K562 (cell line): ENCODE results near the gene KIF25. TPM values are rescaled to one million over a fixed set of nuclear protein-coding genes. Genes with fewer than 3 reads are reported as not detected.

Experiments used
- ATAC-seq: fragments of 200-7000 bp; cut with Tn5 transposase; 3 replicates; pipeline ENCODE4 v1.9.1; 2020; ENCODE audit warnings: moderate library complexity
- BruUV-seq: library from RNA; stranded (reverse); fragments of 400-500 nt; replicated peaks from 2 replicates; lab custom pipeline; 2021; lab: Mats Ljungman, UMichigan
- CTCF ChIA-PET: fragments of 300-600 bp; formaldehyde crosslinking; extraction: SDS; loops from one replicate; lab custom pipeline; 2021; ENCODE audit warnings: low intra/inter-chr PET ratio; lab: Yijun Ruan, JAX
- POLR2A ChIA-PET: fragments of 300-600, 350-650 bp; sonication (Branson Sonifier 250); formaldehyde crosslinking; extraction: SDS; loops from one replicate; lab custom pipeline; 2021; ENCODE audit warnings: antibody characterized with exemption, inconsistent platforms; lab: Yijun Ruan, JAX
- DNase-seq, 4 experiments: peaks; one replicate each; pipeline versions ENCODE4 v3.0.0 to v3.0.0-alpha.2; 2011 to 2018; ENCODE audit warnings: low spot score in 3 of 4, mixed read lengths in 3 of 4; ENCODE audit errors: extremely low read depth in 1 of 4
- FAIRE-seq: peaks from 2 replicates; lab custom pipeline; 2011; peaks lifted over from hg19 to GRCh38; lab: Jason Lieb, UNC
- H2AFZ ChIP-seq: 2 replicates; pipeline ENCODE4 v1.6.0; 2011; ENCODE audit warnings: low read depth, low read length, control low read depth, inconsistent platforms
- H3K27ac ChIP-seq: fragments of 200-600 bp; 3 replicates; pipeline ENCODE4 v1.8.0; 2011; ENCODE audit warnings: low read depth, mild to moderate bottlenecking, control low read depth, inconsistent platforms, low read length, moderate library complexity, mixed read lengths; ENCODE audit errors: extremely low read depth
- H3K27me3 ChIP-seq, 2 experiments: fragments of 300-600 bp in 1 of 2; 2 replicates in 1 of 2; 3 replicates in 1 of 2; pipeline versions ENCODE4 v1.6.0 to v1.8.0; 2011; ENCODE audit warnings: inconsistent platforms in 2 of 2, low read length in 2 of 2, mild to moderate bottlenecking in 1 of 2, mixed read lengths in 1 of 2, moderate library complexity in 1 of 2; ENCODE audit not compliant: control insufficient read depth in 2 of 2, insufficient read depth in 2 of 2
- H3K36me3 ChIP-seq: fragments of 300-600 bp; 3 replicates; pipeline ENCODE4 v1.8.0; 2011; ENCODE audit warnings: mild to moderate bottlenecking, low read length, inconsistent platforms; ENCODE audit not compliant: control insufficient read depth, insufficient read depth
- H3K4me1 ChIP-seq, 2 experiments: fragments of 200-600 bp in 1 of 2; replicated peaks in 1 of 2; 2 replicates in 1 of 2; 3 replicates in 1 of 2; pipeline versions ENCODE4 v1.5.1 to v1.8.0; 2011; ENCODE audit warnings: inconsistent platforms in 2 of 2, low read length in 2 of 2, mild to moderate bottlenecking in 1 of 2, mixed read lengths in 1 of 2, moderate library complexity in 1 of 2; ENCODE audit not compliant: control insufficient read depth in 2 of 2, insufficient read depth in 2 of 2
- H3K4me2 ChIP-seq: 2 replicates; pipeline ENCODE4 v1.6.1; 2011; ENCODE audit warnings: low read length, control low read depth, inconsistent platforms, mixed read lengths; ENCODE audit not compliant: insufficient read depth
- H3K4me3 ChIP-seq: fragments of 200-600 bp; sonication (generic), shearing (Covaris generic); 2 replicates; pipeline ENCODE4 v1.5.1; 2016; ENCODE audit warnings: control low read depth, inconsistent platforms
- H3K79me2 ChIP-seq: fragments of 200-600 bp; 3 replicates; pipeline ENCODE4 v1.8.0; 2011; ENCODE audit warnings: low read length, inconsistent platforms; ENCODE audit not compliant: control insufficient read depth, insufficient read depth
- H3K9ac ChIP-seq, 2 experiments: 2 replicates each; pipeline versions ENCODE4 v1.6.0 to v1.6.1; 2011; ENCODE audit warnings: low read depth in 2 of 2, low read length in 2 of 2, control low read depth in 1 of 2, inconsistent platforms in 1 of 2, mild to moderate bottlenecking in 1 of 2, mixed read lengths in 1 of 2; ENCODE audit not compliant: insufficient read depth in 1 of 2
- H3K9me1 ChIP-seq: one replicate; pipeline ENCODE4 v1.6.0; 2011; ENCODE audit warnings: inconsistent platforms, mild to moderate bottlenecking, low read length, moderate library complexity; ENCODE audit not compliant: control insufficient read depth, insufficient read depth
- H3K9me3 ChIP-seq: replicated peaks from 2 replicates; pipeline ENCODE4 v1.5.1; 2011; ENCODE audit warnings: low read depth, low read length, inconsistent platforms; ENCODE audit not compliant: control insufficient read depth, insufficient read depth
- H4K20me1 ChIP-seq: replicated peaks from 2 replicates; pipeline ENCODE4 v1.6.1; 2011; ENCODE audit warnings: low read length, inconsistent platforms, mixed read lengths; ENCODE audit not compliant: control insufficient read depth, insufficient read depth
- CHD1 ChIP-seq: fragments of 200-600 bp; sonication (generic); IDR thresholded peaks from one replicate; pipeline ENCODE4 v1.6.1; 2012; ENCODE audit warnings: mild to moderate bottlenecking, moderate library complexity, low read length, inconsistent platforms
- DMBX1 ChIP-seq: fragments of 250-450 bp; sonication (Bioruptor Pico); IDR thresholded peaks from 2 replicates; pipeline ENCODE4 v1.8.0; 2022; ENCODE audit warnings: inconsistent platforms, mild to moderate bottlenecking, moderate library complexity, borderline replicate concordance
- ELF2 ChIP-seq: fragments of 250-450 bp; sonication (Bioruptor Pico); IDR thresholded peaks from 2 replicates; pipeline ENCODE4 v1.5.0; 2021; ENCODE audit warnings: mild to moderate bottlenecking
- FOXK2 ChIP-seq, 2 experiments: fragments of 450-650 bp; IDR thresholded peaks in 1 of 2; conservative IDR thresholded peaks in 1 of 2; 2 replicates each; pipeline ENCODE4 v1.6.1; 2016; ENCODE audit warnings: low read depth in 2 of 2, mild to moderate bottlenecking in 1 of 2
- ILF3 ChIP-seq: fragments of 450-650 bp; IDR thresholded peaks from 2 replicates; pipeline ENCODE4 v1.6.1; 2018; ENCODE audit warnings: antibody characterized with exemption, mild to moderate bottlenecking, moderate library complexity, borderline replicate concordance
- PHF21A ChIP-seq: fragments of 450-650 bp; IDR thresholded peaks from 2 replicates; pipeline ENCODE4 v1.6.1; 2017; ENCODE audit warnings: low read depth, borderline replicate concordance
- RBM25 ChIP-seq: fragments of 200-400 bp; formaldehyde crosslinking; IDR thresholded peaks from 2 replicates; pipeline ENCODE4 v1.6.1; 2018; ENCODE audit warnings: low read length, low read depth, moderate library complexity; ENCODE audit not compliant: severe bottlenecking
- SRSF9 ChIP-seq: fragments of 200-400 bp; formaldehyde crosslinking; IDR thresholded peaks from 2 replicates; pipeline ENCODE4 v1.6.1; 2017; ENCODE audit warnings: low read depth, low read length, borderline replicate concordance
- WGBS: fragments of 100-300 bp; shearing (Covaris generic); methylation state at CpG from one replicate; pipeline ENCODE4 v1.1.6; 2016; ENCODE audit warnings: low coverage, mixed read lengths; ENCODE audit not compliant: insufficient coverage; ENCODE audit errors: missing lambda C conversion rate; 5-methylcytosine and 5-hydroxymethylcytosine counted together
- in situ Hi-C: fragments of 300-500 bp; cut with MboI; formaldehyde crosslinking; loops from 4 replicates; pipeline ENCODE4 v1.15.0; 2018; ENCODE audit warnings: inconsistent platforms, mixed read lengths
- intact Hi-C: fragments of 100-400 bp; cut with micrococcal nuclease; formaldehyde crosslinking; loops from 2 replicates; pipeline ENCODE4 v1.14.2; 2022
- polyA plus RNA-seq, 8 experiments: library from polyadenylated mRNA; depleted of rRNA in 4 of 8; stranded (reverse) in 5 of 8; unstranded in 3 of 8; fragments of >200 nt; fragmentation: Nextera tagmentation in 2 of 8; fragmentation: Illumina TruSeq in 1 of 8; extraction: Ambion mirVana in 2 of 8; extraction: Trizol in 1 of 8; gene quantifications; 2 replicates each; pipeline versions ENCODE4 v1.2.1 to v1.2.3, GENCODE V29; 2011 to 2014; ENCODE audit warnings: inconsistent platforms in 1 of 8, missing spikeins in 1 of 8
- total RNA-seq, 7 experiments: library from RNA; depleted of rRNA in 6 of 7; stranded (reverse); fragments of >200 nt in 6 of 7; fragmentation: Illumina TruSeq in 2 of 7; extraction: Trizol in 2 of 7; gene quantifications; 2 replicates each; pipeline versions ENCODE4 v1.2.1 to v1.2.3, GENCODE V29; 2011 to 2021; ENCODE audit warnings: low replicate concordance in 1 of 7
- TF ChIP-seq, protein P1 (sequence below), 2 experiments: IDR thresholded peaks; 2 replicates each; pipeline ENCODE4 v1.6.1; 2011; ENCODE audit warnings: borderline replicate concordance in 1 of 2, control low read depth in 1 of 2, low read depth in 1 of 2, low read length in 1 of 2, mild to moderate bottlenecking in 1 of 2, mixed read lengths in 1 of 2, moderate library complexity in 1 of 2; ENCODE audit not compliant: insufficient read depth in 1 of 2, insufficient read length in 1 of 2, poor library complexity in 1 of 2, severe bottlenecking in 1 of 2; ENCODE audit errors: extremely low read depth in 1 of 2
- TF ChIP-seq, protein P2 (sequence below): fragments of 450-650 bp; IDR thresholded peaks from 2 replicates; pipeline ENCODE4 v1.6.1; 2017; ENCODE audit warnings: antibody characterized with exemption
- TF ChIP-seq, protein P3 (sequence below): fragments of 450-650 bp; IDR thresholded peaks from 2 replicates; pipeline ENCODE4 v1.6.1; 2018; ENCODE audit warnings: mild to moderate bottlenecking, low read depth; ENCODE audit not compliant: partially characterized antibody

Gene KIF25
- total and polyA plus RNA-seq, 9 of the 15 experiments (the other 6 are each of a cell fraction or from before 2014, with no cell fraction given) = 0.04 to 0.49 (median 0.23) TPM; not detected in 5

DNA sequence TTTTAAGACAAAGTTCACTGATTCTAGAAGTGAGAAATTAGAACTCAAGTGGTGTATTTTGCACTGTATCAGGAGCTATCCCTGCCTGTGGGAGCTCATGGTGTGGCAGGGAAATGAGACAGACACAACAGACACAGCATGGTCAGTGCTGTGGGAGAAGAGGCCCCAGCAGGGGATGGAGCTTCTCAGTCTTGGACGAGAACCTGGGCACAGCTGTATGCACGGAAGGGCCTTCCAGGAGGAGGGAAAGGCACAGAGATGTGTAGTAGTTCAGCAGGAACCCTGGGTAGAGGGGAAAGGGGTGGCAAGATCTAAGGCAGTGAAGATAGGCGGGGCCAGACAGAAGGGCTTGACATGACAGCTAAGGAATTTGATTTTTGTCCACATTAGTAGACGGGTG, 48.8 kb upstream of the KIF25 start:
- Histone ChIP-seq H3K27me3 (no peaks in the 10 kb centered on the region), H3K27ac (no peak overlapping the region), H3K9ac (no peak overlapping the region), H3K79me2 (no peaks in the 10 kb centered on the region), H2AFZ (no peak overlapping the region), H4K20me1 (0 out of 2 replicates have a peak, but pooled peaks cover 5% of the 10 kb centered on the region), H3K9me1 (no peaks in the 10 kb centered on the region), H3K9me3 (no peaks in the 10 kb centered on the region), H3K4me3 (no peak overlapping the region), H3K36me3 (peaks cover 90% of the 10 kb centered on the region), H3K4me1 (peaks cover 0 to 5% of the 10 kb centered on the region in 2 experiments; a peak in 1 of 5 replicates), H3K4me2 (no peak overlapping the region)
- 84% methylated on average over 4 of the region's 4 CpGs for WGBS
- DNase-seq = no peak
- in situ Hi-C loops (no loop called here), intact Hi-C loops (no loop called here)
- no peak for FAIRE-seq
- ChIA-PET POLR2A (interaction anchor here (0.6 to 1.2 kb wide), 2 partner anchors 14 to 225 kb away, joined by 3 read pairs; no protein-coding TSS in a partner anchor), CTCF (no interaction called here)
- BruUV-seq = no TSS peak
- ATAC-seq = no peak
- no peak for TF ChIP-seq DMBX1 (CRISPR knock-in tag)
- TF ChIP-seq PHF21A = no peak
- TF ChIP-seq ELF2 (CRISPR knock-in tag) = no peak
- TF ChIP-seq CHD1 = no peak
- TF ChIP-seq, protein P1, sequence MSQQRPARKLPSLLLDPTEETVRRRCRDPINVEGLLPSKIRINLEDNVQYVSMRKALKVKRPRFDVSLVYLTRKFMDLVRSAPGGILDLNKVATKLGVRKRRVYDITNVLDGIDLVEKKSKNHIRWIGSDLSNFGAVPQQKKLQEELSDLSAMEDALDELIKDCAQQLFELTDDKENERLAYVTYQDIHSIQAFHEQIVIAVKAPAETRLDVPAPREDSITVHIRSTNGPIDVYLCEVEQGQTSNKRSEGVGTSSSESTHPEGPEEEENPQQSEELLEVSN (IDR thresholded peaks at IDR 0.05; ENCODE audit: borderline replicate concordance in 1 of 2, extremely low read depth in 1 of 2, insufficient read depth in 1 of 2, insufficient read length in 1 of 2, low read depth in 1 of 2, low read length in 1 of 2, poor library complexity in 1 of 2, severe bottlenecking in 1 of 2) = no peak
- no peak for TF ChIP-seq ILF3
- no peak for TF ChIP-seq SRSF9
- TF ChIP-seq, protein P2, sequence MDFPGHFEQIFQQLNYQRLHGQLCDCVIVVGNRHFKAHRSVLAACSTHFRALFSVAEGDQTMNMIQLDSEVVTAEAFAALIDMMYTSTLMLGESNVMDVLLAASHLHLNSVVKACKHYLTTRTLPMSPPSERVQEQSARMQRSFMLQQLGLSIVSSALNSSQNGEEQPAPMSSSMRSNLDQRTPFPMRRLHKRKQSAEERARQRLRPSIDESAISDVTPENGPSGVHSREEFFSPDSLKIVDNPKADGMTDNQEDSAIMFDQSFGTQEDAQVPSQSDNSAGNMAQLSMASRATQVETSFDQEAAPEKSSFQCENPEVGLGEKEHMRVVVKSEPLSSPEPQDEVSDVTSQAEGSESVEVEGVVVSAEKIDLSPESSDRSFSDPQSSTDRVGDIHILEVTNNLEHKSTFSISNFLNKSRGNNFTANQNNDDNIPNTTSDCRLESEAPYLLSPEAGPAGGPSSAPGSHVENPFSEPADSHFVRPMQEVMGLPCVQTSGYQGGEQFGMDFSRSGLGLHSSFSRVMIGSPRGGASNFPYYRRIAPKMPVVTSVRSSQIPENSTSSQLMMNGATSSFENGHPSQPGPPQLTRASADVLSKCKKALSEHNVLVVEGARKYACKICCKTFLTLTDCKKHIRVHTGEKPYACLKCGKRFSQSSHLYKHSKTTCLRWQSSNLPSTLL = no peak
- TF ChIP-seq, protein P3, sequence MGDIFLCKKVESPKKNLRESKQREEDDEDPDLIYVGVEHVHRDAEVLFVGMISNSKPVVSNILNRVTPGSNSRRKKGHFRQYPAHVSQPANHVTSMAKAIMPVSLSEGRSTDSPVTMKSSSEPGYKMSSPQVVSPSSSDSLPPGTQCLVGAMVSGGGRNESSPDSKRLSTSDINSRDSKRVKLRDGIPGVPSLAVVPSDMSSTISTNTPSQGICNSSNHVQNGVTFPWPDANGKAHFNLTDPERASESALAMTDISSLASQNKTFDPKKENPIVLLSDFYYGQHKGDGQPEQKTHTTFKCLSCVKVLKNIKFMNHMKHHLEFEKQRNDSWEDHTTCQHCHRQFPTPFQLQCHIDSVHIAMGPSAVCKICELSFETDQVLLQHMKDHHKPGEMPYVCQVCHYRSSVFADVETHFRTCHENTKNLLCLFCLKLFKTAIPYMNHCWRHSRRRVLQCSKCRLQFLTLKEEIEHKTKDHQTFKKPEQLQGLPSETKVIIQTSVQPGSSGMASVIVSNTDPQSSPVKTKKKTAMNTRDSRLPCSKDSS = no peak
- no peak for TF ChIP-seq RBM25
- TF ChIP-seq FOXK2 (conservative IDR thresholded peaks at IDR 0.05 in 1 of 2, IDR thresholded peaks at IDR 0.05 in 1 of 2; ENCODE audit: low read depth in 2 of 2) = no peak
- TF ChIP-seq, all 486 proteins: peak for 0
